Measurements from ENCODE around the gene SOBP.

DNA sequence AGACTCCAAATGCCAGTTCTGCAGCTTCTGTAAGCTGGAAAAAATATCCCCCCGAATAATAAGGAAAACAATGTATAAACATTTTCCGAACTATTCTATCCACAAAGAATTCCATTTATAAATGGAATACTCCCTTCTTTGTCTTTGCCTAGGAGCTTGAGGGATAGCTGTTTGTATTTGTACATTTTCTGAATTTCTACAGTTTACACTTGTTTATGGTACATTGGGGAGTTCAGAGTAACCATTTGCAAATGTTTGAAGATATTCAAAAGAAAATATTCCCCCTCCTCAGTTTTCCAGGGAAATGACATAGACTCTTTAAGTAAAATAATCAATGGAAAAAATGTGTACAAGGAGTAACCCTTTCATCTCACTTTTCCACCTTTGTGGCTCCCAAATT, 149.6 kb downstream of the SOBP start:
- TF ChIP-seq, protein P1, sequence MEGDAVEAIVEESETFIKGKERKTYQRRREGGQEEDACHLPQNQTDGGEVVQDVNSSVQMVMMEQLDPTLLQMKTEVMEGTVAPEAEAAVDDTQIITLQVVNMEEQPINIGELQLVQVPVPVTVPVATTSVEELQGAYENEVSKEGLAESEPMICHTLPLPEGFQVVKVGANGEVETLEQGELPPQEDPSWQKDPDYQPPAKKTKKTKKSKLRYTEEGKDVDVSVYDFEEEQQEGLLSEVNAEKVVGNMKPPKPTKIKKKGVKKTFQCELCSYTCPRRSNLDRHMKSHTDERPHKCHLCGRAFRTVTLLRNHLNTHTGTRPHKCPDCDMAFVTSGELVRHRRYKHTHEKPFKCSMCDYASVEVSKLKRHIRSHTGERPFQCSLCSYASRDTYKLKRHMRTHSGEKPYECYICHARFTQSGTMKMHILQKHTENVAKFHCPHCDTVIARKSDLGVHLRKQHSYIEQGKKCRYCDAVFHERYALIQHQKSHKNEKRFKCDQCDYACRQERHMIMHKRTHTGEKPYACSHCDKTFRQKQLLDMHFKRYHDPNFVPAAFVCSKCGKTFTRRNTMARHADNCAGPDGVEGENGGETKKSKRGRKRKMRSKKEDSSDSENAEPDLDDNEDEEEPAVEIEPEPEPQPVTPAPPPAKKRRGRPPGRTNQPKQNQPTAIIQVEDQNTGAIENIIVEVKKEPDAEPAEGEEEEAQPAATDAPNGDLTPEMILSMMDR (IDR thresholded peaks at IDR 0.05), result no peak
- no peak for TF ChIP-seq POLR2A (IDR thresholded peaks at IDR 0.05)
